Activated naive CD4-positive, alpha-beta T cell treated with anti-CD3 and anti-CD28 coated beads, Interleukin-2, amount 50 U/mL, for 16 hours (primary cell): ENCODE measurements around the gene SUMF1.

Source experiments
- DNase-seq: peaks from one replicate; pipeline ENCODE4 v3.0.0-alpha.2; 2020

SUMF1 gene

DNA sequence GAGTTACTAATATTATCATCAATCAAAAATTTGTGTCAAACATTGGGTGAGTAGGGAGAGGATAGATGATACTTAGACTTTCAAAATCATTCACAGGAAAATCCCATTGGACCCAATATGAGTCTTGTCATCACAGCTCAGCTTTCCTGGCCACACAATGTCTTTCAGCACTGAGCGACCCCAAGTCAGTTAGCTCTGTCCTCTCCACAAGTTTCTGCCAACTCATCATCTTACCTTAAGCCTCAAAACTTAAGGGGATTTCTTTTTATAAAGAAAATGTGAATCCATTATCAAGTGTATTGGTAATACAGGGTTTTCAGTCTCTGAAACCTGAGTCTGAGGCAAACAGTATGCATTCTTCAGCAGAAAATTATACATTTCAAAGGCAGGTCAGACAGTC, 55.8 kb downstream of the SUMF1 start:
- no peak for DNase-seq

- no peak for DNase-seq
Measured at GRCh38 chr3:4410606-4411005, 56.5 kb downstream of the SUMF1 start.

- DNase-seq: no peak
Measured at GRCh38 chr3:4409971-4410573, 57.0 kb downstream of the SUMF1 start.

- no peak for DNase-seq
Measured at GRCh38 chr3:4409415-4409814, 57.7 kb downstream of the SUMF1 start.

DNA sequence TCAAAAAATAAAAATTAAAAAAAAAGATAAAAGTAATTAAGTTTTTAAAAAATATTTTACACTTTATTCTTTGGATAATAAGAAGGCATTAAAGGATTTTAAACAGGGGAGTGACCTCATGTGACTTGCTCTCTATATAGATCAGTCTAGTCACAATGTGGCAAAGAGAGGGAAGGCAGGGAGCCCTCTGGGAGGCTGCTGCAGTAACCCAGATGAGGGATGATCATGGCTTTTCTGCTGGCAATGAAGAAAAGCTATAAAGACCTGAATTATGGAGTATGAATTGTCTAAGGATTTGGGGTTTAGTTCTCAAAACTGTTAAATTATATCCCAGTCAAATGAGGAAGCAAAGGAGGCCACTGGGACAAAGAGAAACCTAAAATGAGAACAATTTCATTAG, 58.1 kb downstream of the SUMF1 start:
- DNase-seq: no peak

GRCh38 chr3:4407941-4408340, 59.1 kb downstream of the SUMF1 start:
- no peak for DNase-seq

- DNase-seq: no peak
Measured at GRCh38 chr3:4406746-4407568, 60.1 kb downstream of the SUMF1 start.

GRCh38 chr3:4404881-4405280, 62.2 kb downstream of the SUMF1 start:
- DNase-seq: no peak

GRCh38 chr3:4401441-4401840, 65.6 kb downstream of the SUMF1 start:
- no peak for DNase-seq

GRCh38 chr3:4399476-4399875, 67.6 kb downstream of the SUMF1 start:
- no peak for DNase-seq

GRCh38 chr3:4398941-4399245, 68.2 kb downstream of the SUMF1 start:
- no peak for DNase-seq

DNA sequence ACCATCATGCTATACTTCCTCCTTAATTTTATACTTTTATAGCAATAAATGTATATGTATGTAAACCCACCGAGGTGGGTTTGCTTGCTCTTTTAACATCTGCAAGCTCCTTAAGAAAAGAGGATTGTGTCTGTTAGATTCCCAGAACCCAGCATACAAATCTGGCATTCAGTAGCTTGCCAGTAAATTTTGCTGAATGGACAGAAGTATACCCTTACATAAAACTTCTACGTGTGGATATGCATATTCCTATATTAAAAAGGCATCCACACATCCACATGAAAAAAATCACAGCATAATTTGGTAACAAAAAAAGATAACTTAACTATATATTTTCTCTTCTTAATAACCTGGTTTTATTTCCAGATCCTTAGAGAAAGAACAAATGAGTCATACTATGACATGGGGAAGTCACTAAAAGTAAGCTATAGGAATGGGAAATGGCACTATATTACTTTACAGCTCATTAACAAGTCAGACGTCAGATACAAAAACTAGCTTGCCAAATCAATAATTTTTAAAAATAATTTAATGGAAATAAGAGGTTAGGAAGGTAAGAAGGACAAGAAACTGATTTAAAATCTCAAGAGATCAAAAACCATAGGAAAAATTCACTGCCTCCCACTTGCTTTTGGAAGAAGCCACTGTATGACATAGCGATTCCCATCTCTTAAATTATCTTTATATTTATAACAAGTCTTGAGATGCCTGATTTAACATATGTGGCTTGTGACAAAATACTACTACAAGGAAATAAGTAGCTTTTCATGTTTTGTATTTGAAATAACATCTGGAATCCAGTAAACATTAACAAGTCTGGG, 68.7 kb downstream of the SUMF1 start:
- no peak for DNase-seq

GRCh38 chr3:4397466-4397865, 69.6 kb downstream of the SUMF1 start:
- DNase-seq: no peak

GRCh38 chr3:4396542-4396941, 70.5 kb downstream of the SUMF1 start:
- no peak for DNase-seq

GRCh38 chr3:4396006-4396405, 71.1 kb downstream of the SUMF1 start:
- no peak for DNase-seq

- no peak for DNase-seq
Measured at GRCh38 chr3:4395448-4395847, 71.6 kb downstream of the SUMF1 start.

GRCh38 chr3:4394567-4394966, 72.5 kb downstream of the SUMF1 start:
- DNase-seq: no peak

DNA sequence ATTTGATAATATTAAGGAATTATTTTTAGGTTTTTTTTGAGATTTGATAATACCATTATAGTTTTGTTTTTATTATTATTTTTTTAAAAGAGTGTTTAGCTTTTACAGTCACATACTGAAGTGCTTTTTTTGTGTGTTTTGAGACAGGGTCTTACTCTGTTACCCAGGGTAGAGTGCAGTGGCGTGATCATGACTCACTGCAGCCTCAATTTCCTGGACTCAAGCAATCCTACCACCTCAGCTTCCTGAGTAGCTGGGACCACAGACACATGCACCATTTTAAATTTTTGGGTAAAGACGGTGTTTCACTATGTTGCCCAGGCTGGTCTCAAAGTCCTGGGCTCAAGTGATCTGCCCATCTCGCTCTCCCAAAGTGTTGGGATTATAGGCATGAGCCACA, 73.0 kb downstream of the SUMF1 start:
- no peak for DNase-seq

GRCh38 chr3:4392992-4393391, 74.1 kb downstream of the SUMF1 start:
- no peak for DNase-seq

- no peak for DNase-seq
Measured at GRCh38 chr3:4387210-4388204, 79.6 kb downstream of the SUMF1 start.

GRCh38 chr3:4385201-4385600, 81.9 kb downstream of the SUMF1 start:
- DNase-seq: no peak

DNA sequence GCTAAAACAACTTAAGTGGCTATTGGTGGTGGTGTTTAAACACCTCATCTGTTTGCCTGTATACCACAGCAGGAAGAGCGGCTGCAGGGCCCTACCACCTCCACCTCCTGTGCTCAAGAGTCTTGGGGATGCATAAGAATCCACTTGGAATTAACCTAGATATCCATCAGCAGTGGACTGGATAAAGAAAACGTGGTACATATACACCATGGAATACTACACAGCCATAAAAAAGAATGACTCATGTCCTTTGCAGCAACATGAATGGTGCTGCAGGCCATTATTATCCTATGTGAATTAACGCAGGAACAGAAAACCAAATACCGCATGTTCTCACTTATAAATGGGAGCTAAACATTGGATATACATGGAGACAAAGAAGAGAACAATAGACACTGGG, 87.1 kb downstream of the SUMF1 start:
- no peak for DNase-seq

DNA sequence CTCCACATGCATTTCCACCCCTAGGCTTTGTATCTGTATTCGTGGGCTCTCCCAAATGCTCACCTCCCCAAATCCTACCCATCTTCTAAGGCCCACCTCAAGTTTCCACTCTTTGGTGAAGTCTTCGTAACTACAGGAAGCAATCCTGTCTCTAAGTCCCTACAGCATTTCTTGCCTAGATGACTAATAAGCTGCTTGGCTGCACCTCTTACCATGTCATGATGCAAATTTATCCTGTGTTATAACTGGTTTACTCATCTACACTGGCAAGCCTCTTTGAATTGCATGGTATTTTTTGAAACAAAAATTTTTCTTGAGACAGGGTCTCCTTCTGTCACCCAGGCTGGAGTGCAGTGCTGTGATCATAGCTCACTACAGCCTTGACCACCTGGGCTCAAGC, 90.6 kb downstream of the SUMF1 start:
- DNase-seq: no peak
